ENCODE results near the gene USP31.

DNA sequence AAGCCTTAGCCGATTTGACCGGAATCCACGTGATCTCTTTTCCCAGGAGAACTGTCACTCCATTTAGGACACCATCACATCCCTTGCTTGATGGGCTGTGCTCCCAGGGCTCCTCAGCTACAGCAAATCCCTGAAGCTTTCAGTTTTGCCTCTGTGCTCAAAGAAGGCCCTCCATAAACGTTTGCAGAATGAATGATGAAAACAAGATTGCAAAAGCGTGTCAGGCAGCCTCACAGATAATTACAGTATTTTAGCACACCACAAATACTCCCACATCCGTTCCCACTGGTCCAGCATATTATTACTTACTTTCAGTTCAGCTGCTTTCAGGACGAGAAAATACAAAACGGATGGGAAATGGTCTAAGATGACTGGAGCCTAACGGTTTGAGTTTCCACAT is 84.6 kb downstream of the USP31 start:
- TF ChIP-seq CTCF (IDR thresholded peaks at IDR 0.05; ENCODE audit: borderline replicate concordance, extremely low read depth, low read length, poor library complexity, severe bottlenecking) (no peak), EZH2 (IDR thresholded peaks at IDR 0.05; ENCODE audit: borderline replicate concordance, low read depth, low read length, severe bottlenecking) (no peak)
